H9 (cell line): Measurements from ENCODE around the gene TRIP6. TPM values are rescaled to one million over a fixed set of nuclear protein-coding genes. Genes with fewer than 3 reads are reported as not detected.
A peak's percentile ranks its signal among the peaks of the same experiment; 100 is the strongest.

Experiments
- DNase-seq: peaks from one replicate; pipeline ENCODE4 v3.0.0-alpha.2; 2017
- H2AFZ ChIP-seq: one replicate; pipeline ENCODE4 v1.6.1; 2013; ENCODE audit warnings: mild to moderate bottlenecking, low read length, control low read depth, moderate library complexity
- H2AK5ac ChIP-seq: 2 replicates; pipeline ENCODE4 v1.6.1; 2013; ENCODE audit warnings: low read length, control low read depth, mixed read lengths; ENCODE audit not compliant: insufficient read length
- H2BK120ac ChIP-seq: one replicate; pipeline ENCODE4 v1.6.1; 2013; ENCODE audit warnings: low read depth, mild to moderate bottlenecking, low read length, control low read depth, inconsistent platforms; ENCODE audit not compliant: poor library complexity, severe bottlenecking
- H2BK12ac ChIP-seq: 2 replicates; pipeline ENCODE4 v1.6.1; 2013; ENCODE audit warnings: low read length, control low read depth, mixed read lengths, low read depth; ENCODE audit not compliant: insufficient read length
- H2BK15ac ChIP-seq: 2 replicates; pipeline ENCODE4 v1.6.1; 2013; ENCODE audit warnings: low read depth, low read length, control low read depth
- H2BK20ac ChIP-seq: one replicate; pipeline ENCODE4 v1.6.1; 2013; ENCODE audit warnings: low read depth, mild to moderate bottlenecking, low read length, control low read depth, inconsistent platforms; ENCODE audit not compliant: poor library complexity, severe bottlenecking
- H2BK5ac ChIP-seq: 2 replicates; pipeline ENCODE4 v1.6.1; 2013; ENCODE audit warnings: low read length, control low read depth, mixed read lengths; ENCODE audit not compliant: insufficient read length
- H3K14ac ChIP-seq: 2 replicates; pipeline ENCODE4 v1.6.1; 2013; ENCODE audit warnings: low read length, control low read depth; ENCODE audit not compliant: insufficient read depth
- H3K18ac ChIP-seq: 2 replicates; pipeline ENCODE4 v1.6.1; 2013; ENCODE audit warnings: low read depth, mild to moderate bottlenecking, mixed read lengths, low read length, control low read depth; ENCODE audit not compliant: insufficient read length
- H3K23ac ChIP-seq: 2 replicates; pipeline ENCODE4 v1.6.1; 2013; ENCODE audit warnings: low read length, control low read depth, mixed read lengths, low read depth; ENCODE audit not compliant: insufficient read length
- H3K23me2 ChIP-seq: 2 replicates; pipeline ENCODE4 v1.6.1; 2013; ENCODE audit warnings: low read depth, mild to moderate bottlenecking, mixed read lengths, low read length, control low read depth; ENCODE audit not compliant: insufficient read length, poor library complexity, severe bottlenecking
- H3K27ac ChIP-seq: 2 replicates; pipeline ENCODE4 v1.5.1; 2013; ENCODE audit warnings: low read length, control low read depth, mixed read lengths, low read depth; ENCODE audit not compliant: insufficient read length
- H3K27me3 ChIP-seq: 2 replicates; pipeline ENCODE4 v1.6.1; 2013; ENCODE audit warnings: low read length, control low read depth, inconsistent platforms; ENCODE audit not compliant: insufficient read depth
- H3K4ac ChIP-seq: 2 replicates; pipeline ENCODE4 v1.6.1; 2013; ENCODE audit warnings: low read depth, mild to moderate bottlenecking, control low read depth, inconsistent platforms, low read length, moderate library complexity
- H3K4me1 ChIP-seq: 2 replicates; pipeline ENCODE4 v1.6.1; 2013; ENCODE audit warnings: low read length, control low read depth, inconsistent platforms; ENCODE audit not compliant: insufficient read depth
- H3K4me2 ChIP-seq: 2 replicates; pipeline ENCODE4 v1.6.1; 2013; ENCODE audit warnings: low read length, control low read depth, mixed read lengths; ENCODE audit not compliant: insufficient read length, insufficient read depth
- H3K56ac ChIP-seq: 2 replicates; pipeline ENCODE4 v1.6.1; 2013; ENCODE audit warnings: low read depth, mild to moderate bottlenecking, mixed read lengths, low read length, control low read depth; ENCODE audit not compliant: insufficient read length
- H3K79me1 ChIP-seq: 2 replicates; pipeline ENCODE4 v1.6.1; 2013; ENCODE audit warnings: low read depth, mild to moderate bottlenecking, moderate library complexity, low read length, control low read depth, inconsistent platforms; ENCODE audit not compliant: insufficient read depth, poor library complexity, severe bottlenecking
- H3K79me2 ChIP-seq: 2 replicates; pipeline ENCODE4 v1.6.1; 2013; ENCODE audit warnings: low read length, control low read depth, inconsistent platforms; ENCODE audit not compliant: insufficient read depth
- H3K9ac ChIP-seq: 2 replicates; pipeline ENCODE4 v1.6.1; 2013; ENCODE audit warnings: low read length, control low read depth, mixed read lengths; ENCODE audit not compliant: insufficient read length; ENCODE audit errors: extremely low read depth
- H3K9me3 ChIP-seq: one replicate; pipeline ENCODE4 v1.6.1; 2013; ENCODE audit warnings: low read depth, low read length, inconsistent platforms; ENCODE audit not compliant: control insufficient read depth
- H3T11ph ChIP-seq: one replicate; pipeline ENCODE4 v1.6.1; 2013; ENCODE audit warnings: mild to moderate bottlenecking, low read length, control low read depth, inconsistent platforms
- H4K20me1 ChIP-seq: one replicate; pipeline ENCODE4 v1.6.1; 2013; ENCODE audit not compliant: control insufficient read depth, insufficient read length, insufficient read depth
- H4K5ac ChIP-seq: 2 replicates; pipeline ENCODE4 v1.6.1; 2013; ENCODE audit warnings: low read depth, mild to moderate bottlenecking, mixed read lengths, low read length, control low read depth; ENCODE audit not compliant: insufficient read length
- H4K8ac ChIP-seq: replicated peaks from 2 replicates; pipeline ENCODE4 v1.6.1; 2013; ENCODE audit warnings: low read length, control low read depth, mixed read lengths, low read depth; ENCODE audit not compliant: insufficient read length
- H4K91ac ChIP-seq: 2 replicates; pipeline ENCODE4 v1.6.1; 2013; ENCODE audit warnings: low read depth, mild to moderate bottlenecking, moderate library complexity, mixed read lengths, low read length, control low read depth; ENCODE audit not compliant: insufficient read length
- H3K27ac Mint-ChIP-seq, 3 experiments: 2 replicates in 2 of 3; 3 replicates in 1 of 3; pipeline ENCODE4 v1.8.0; 2020 to 2021; ENCODE audit warnings: mixed read lengths in 3 of 3, mild to moderate bottlenecking in 1 of 3, moderate library complexity in 1 of 3
- H3K27me3 Mint-ChIP-seq: 2 replicates; pipeline ENCODE4 v1.8.0; 2021; ENCODE audit warnings: low read depth, mild to moderate bottlenecking, moderate library complexity, mixed read lengths
- H3K36me3 Mint-ChIP-seq, 3 experiments: 2 replicates in 2 of 3; 3 replicates in 1 of 3; pipeline ENCODE4 v1.8.0; 2020 to 2021; ENCODE audit warnings: low read depth in 3 of 3, mixed read lengths in 3 of 3; ENCODE audit not compliant: insufficient read depth in 1 of 3
- H3K4me1 Mint-ChIP-seq, 2 experiments: 2 replicates each; pipeline ENCODE4 v1.8.0; 2020; ENCODE audit warnings: mixed read lengths in 2 of 2
- H3K4me3 Mint-ChIP-seq, 2 experiments: 2 replicates in 1 of 2; 3 replicates in 1 of 2; pipeline ENCODE4 v1.8.0; 2020 to 2021; ENCODE audit warnings: mild to moderate bottlenecking in 2 of 2, mixed read lengths in 2 of 2, moderate library complexity in 1 of 2
- H3K9me3 Mint-ChIP-seq, 2 experiments: 2 replicates in 1 of 2; 3 replicates in 1 of 2; pipeline ENCODE4 v1.8.0; 2020; ENCODE audit warnings: mild to moderate bottlenecking in 2 of 2, mixed read lengths in 2 of 2, moderate library complexity in 1 of 2
- WGBS: extraction: QIAGEN DNeasy Blood & Tissue Kit; methylation state at CpG from one replicate; pipeline ENCODE4 v1.1.7; 2013; ENCODE audit warnings: missing lambda C conversion rate, low lambda C conversion rate, mixed read lengths; ENCODE audit not compliant: insufficient read length; ENCODE audit errors: extremely low coverage; 5-methylcytosine and 5-hydroxymethylcytosine counted together
- total RNA-seq: library from RNA; stranded (reverse); gene quantifications from 2 replicates; pipeline ENCODE4 v1.2.1, GENCODE V29; 2021
- TF ChIP-seq, protein P1 (sequence below): fragments of 200-600 bp; sonication (generic); conservative IDR thresholded peaks from 3 replicates; pipeline ENCODE4 v1.8.0; 2021; ENCODE audit warnings: antibody characterized with exemption, mild to moderate bottlenecking

Gene TRIP6
- total RNA-seq, 1 experiment from 2014 or later, result 122 TPM

DNA sequence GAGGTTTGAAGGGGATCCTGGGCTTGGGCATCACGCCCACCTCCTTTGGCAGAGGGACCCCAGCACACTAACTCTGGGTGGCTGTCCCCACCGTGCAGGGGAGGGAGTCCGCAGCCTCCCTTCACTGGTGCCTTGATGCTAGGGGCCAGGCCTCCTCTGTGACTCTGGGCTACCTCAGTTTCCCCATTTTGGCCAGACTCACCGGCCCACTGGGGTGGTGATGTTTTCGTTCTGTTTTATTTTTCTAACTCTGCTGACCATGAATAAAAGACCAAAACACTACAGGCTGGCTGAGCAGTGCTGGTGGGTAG, 503 bp upstream of the TRIP6 start:
- Histone ChIP-seq H3K4ac (no peak overlapping the region), H4K5ac (no peak overlapping the region), H3K27me3 (no peaks in the 10 kb centered on the region), H3K79me2 (peaks cover 3% of the 10 kb centered on the region; the same call in 1 of the 2 replicates), H2BK5ac (no peak overlapping the region), H3K18ac (peak overlapping the region; percentile 63), H4K20me1 (no peaks in the 10 kb centered on the region), H3K4me2 (peak overlapping the region; percentile 77), H3T11ph (no peak overlapping the region), H2BK120ac (peak overlapping the region; percentile 28), H3K9ac (no peak overlapping the region), H3K9me3 (no peaks in the 10 kb centered on the region), H3K23ac (no peak overlapping the region), H3K27ac (no peak overlapping the region), H2BK15ac (no peak overlapping the region), H3K14ac (peak overlapping the region; percentile 61; the same call in 1 of the 2 replicates), H3K23me2 (peaks cover 10% of the 10 kb centered on the region), H2BK20ac (no peak overlapping the region), H3K56ac (no peak overlapping the region), H3K79me1 (peaks cover 3% of the 10 kb centered on the region), H2AFZ (no peak overlapping the region), H3K4me1 (no peaks in the 10 kb centered on the region; the same call in 1 of the 2 replicates), H2BK12ac (peak overlapping the region; percentile 46), H4K91ac (no peak overlapping the region), H4K8ac (no peak overlapping the region), H2AK5ac (no peak overlapping the region)
- Mint-ChIP-seq H3K4me1 (peaks cover 12 to 15% of the 10 kb centered on the region in 2 experiments), H3K36me3 (peaks cover 28 to 55% (median 41%) of the 10 kb centered on the region in 3 experiments; a peak in 6 of 7 replicates), H3K27ac (peak overlapping the region; percentile 92 to 99 (median 98); a peak in 6 of 7 replicates), H3K27me3 (no peaks in the 10 kb centered on the region), H3K4me3 (peak overlapping the region; percentile 92 to 97), H3K9me3 (no peaks in the 10 kb centered on the region)
- no CpG with 5 or more reads among the region's 5 CpGs for WGBS
- TF ChIP-seq, protein P1, sequence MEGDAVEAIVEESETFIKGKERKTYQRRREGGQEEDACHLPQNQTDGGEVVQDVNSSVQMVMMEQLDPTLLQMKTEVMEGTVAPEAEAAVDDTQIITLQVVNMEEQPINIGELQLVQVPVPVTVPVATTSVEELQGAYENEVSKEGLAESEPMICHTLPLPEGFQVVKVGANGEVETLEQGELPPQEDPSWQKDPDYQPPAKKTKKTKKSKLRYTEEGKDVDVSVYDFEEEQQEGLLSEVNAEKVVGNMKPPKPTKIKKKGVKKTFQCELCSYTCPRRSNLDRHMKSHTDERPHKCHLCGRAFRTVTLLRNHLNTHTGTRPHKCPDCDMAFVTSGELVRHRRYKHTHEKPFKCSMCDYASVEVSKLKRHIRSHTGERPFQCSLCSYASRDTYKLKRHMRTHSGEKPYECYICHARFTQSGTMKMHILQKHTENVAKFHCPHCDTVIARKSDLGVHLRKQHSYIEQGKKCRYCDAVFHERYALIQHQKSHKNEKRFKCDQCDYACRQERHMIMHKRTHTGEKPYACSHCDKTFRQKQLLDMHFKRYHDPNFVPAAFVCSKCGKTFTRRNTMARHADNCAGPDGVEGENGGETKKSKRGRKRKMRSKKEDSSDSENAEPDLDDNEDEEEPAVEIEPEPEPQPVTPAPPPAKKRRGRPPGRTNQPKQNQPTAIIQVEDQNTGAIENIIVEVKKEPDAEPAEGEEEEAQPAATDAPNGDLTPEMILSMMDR, result no peak
- no peak for DNase-seq
